Endothelial cell of umbilical vein (primary cell): Measurements from ENCODE around the gene DUSP28. TPM values are rescaled to one million over a fixed set of nuclear protein-coding genes. Genes with fewer than 3 reads are reported as not detected.

Experiments
- BruUV-seq: library from RNA; stranded (reverse); fragments of 400-500 nt; replicated peaks from 2 replicates; lab custom pipeline; 2021; lab: Mats Ljungman, UMichigan
- CTCF ChIA-PET: fragments of 300-600, 350-600 bp; sonication (Branson Sonifier 250); formaldehyde crosslinking; loops from one replicate; lab custom pipeline; 2021; ENCODE audit warnings: antibody characterized with exemption, inconsistent platforms; lab: Charles Lee
- POLR2A ChIA-PET: fragments of 300-600, 350-600 bp; sonication (Branson Sonifier 250); formaldehyde crosslinking; loops from one replicate; lab custom pipeline; 2021; ENCODE audit warnings: antibody characterized with exemption, inconsistent platforms; lab: Charles Lee
- DNase-seq: peaks from one replicate; pipeline ENCODE4 v3.0.0-alpha.2; 2011; ENCODE audit warnings: low read depth, low spot score
- FAIRE-seq: peaks from 2 replicates; lab custom pipeline; 2011; peaks lifted over from hg19 to GRCh38; lab: Jason Lieb, UNC
- H2AFZ ChIP-seq: 2 replicates; pipeline ENCODE4 v1.6.0; 2012; ENCODE audit warnings: low read depth, low read length, control low read depth, inconsistent platforms
- H3K27ac ChIP-seq: 2 replicates; pipeline ENCODE4 v1.5.1; 2011; ENCODE audit warnings: low read depth, mild to moderate bottlenecking, control low read depth, low read length, moderate library complexity; ENCODE audit not compliant: insufficient read depth
- H3K27me3 ChIP-seq, 2 experiments: 2 replicates each; pipeline versions ENCODE4 v1.6.0 to v1.6.1; 2011; ENCODE audit warnings: low read length in 2 of 2, mixed read lengths in 1 of 2; ENCODE audit not compliant: control insufficient read depth in 2 of 2, insufficient read depth in 2 of 2
- H3K36me3 ChIP-seq, 2 experiments: 2 replicates in 1 of 2; 3 replicates in 1 of 2; pipeline ENCODE4 v1.5.1; 2011; ENCODE audit warnings: low read length in 2 of 2, mild to moderate bottlenecking in 1 of 2, moderate library complexity in 1 of 2; ENCODE audit not compliant: control insufficient read depth in 2 of 2, insufficient read depth in 2 of 2; ENCODE audit errors: extremely low read depth in 1 of 2
- H3K4me1 ChIP-seq: 3 replicates; pipeline ENCODE4 v1.5.1; 2011; ENCODE audit warnings: mild to moderate bottlenecking, low read length; ENCODE audit not compliant: control insufficient read depth, insufficient read depth; ENCODE audit errors: extremely low read depth
- H3K4me2 ChIP-seq: 2 replicates; pipeline ENCODE4 v1.6.1; 2011; ENCODE audit warnings: low read length, control low read depth, mixed read lengths; ENCODE audit not compliant: insufficient read depth
- H3K4me3 ChIP-seq, 3 experiments: fragments of 200-600 bp in 1 of 3; sonication (generic), shearing (Covaris generic) in 1 of 3; replicated peaks in 1 of 3; 2 replicates each; pipeline ENCODE4 v1.5.1; 2011 to 2016; ENCODE audit warnings: control low read depth in 3 of 3, low read length in 3 of 3, mild to moderate bottlenecking in 2 of 3, inconsistent platforms in 1 of 3, low read depth in 1 of 3, moderate library complexity in 1 of 3; ENCODE audit not compliant: insufficient read depth in 1 of 3
- H3K79me2 ChIP-seq: 2 replicates; pipeline ENCODE4 v1.6.0; 2012; ENCODE audit warnings: low read length, inconsistent platforms; ENCODE audit not compliant: control insufficient read depth, insufficient read depth
- H3K9ac ChIP-seq: replicated peaks from 2 replicates; pipeline ENCODE3; 2011; ENCODE audit warnings: low read length, control low read depth; ENCODE audit not compliant: insufficient read depth; ENCODE audit errors: extremely low read depth
- H3K9me1 ChIP-seq: replicated peaks from 3 replicates; pipeline ENCODE4 v1.6.0; 2011; ENCODE audit warnings: mild to moderate bottlenecking, low read length; ENCODE audit not compliant: control insufficient read depth, insufficient read depth; ENCODE audit errors: extremely low read depth
- H3K9me3 ChIP-seq: replicated peaks from 2 replicates; pipeline ENCODE4 v1.5.1; 2012; ENCODE audit warnings: low read length, inconsistent platforms; ENCODE audit not compliant: control insufficient read depth, insufficient read depth
- H4K20me1 ChIP-seq: replicated peaks from 2 replicates; pipeline ENCODE3; 2011; ENCODE audit warnings: mild to moderate bottlenecking, low read length; ENCODE audit not compliant: control insufficient read depth, insufficient read depth; ENCODE audit errors: extremely low read depth
- EZH2 ChIP-seq: IDR thresholded peaks from 2 replicates; pipeline ENCODE4 v1.6.1; 2012; ENCODE audit warnings: borderline replicate concordance, low read depth, mild to moderate bottlenecking, moderate library complexity, low read length, inconsistent platforms; ENCODE audit not compliant: severe bottlenecking
- FOS ChIP-seq: IDR thresholded peaks from 2 replicates; pipeline ENCODE4 v1.6.1; 2011; ENCODE audit warnings: mild to moderate bottlenecking, low read length, moderate library complexity, borderline replicate concordance; ENCODE audit not compliant: insufficient read depth
- GATA2 ChIP-seq: IDR thresholded peaks from 2 replicates; pipeline ENCODE4 v1.7.0; 2011; ENCODE audit warnings: low read depth, mild to moderate bottlenecking, moderate library complexity, mixed read lengths, low read length; ENCODE audit not compliant: insufficient read length, insufficient read depth
- MAX ChIP-seq: IDR thresholded peaks from 2 replicates; pipeline ENCODE4 v1.6.1; 2011; ENCODE audit not compliant: insufficient read depth, insufficient read length
- MYC ChIP-seq: IDR thresholded peaks from one replicate; pipeline ENCODE4 v1.6.1; 2011; ENCODE audit warnings: mild to moderate bottlenecking, low read depth, low read length
- POLR2A ChIP-seq: IDR thresholded peaks from 2 replicates; pipeline ENCODE4 v1.6.1; 2012; ENCODE audit warnings: low read depth, mild to moderate bottlenecking, control low read depth, low read length
- POLR2AphosphoS5 ChIP-seq: IDR thresholded peaks from 2 replicates; pipeline ENCODE4 v1.6.1; 2012; ENCODE audit warnings: low read depth, mild to moderate bottlenecking, control low read depth, low read length, moderate library complexity; ENCODE audit not compliant: insufficient read depth
- dilution Hi-C: fragments of 300-500 bp; cut with MboI; formaldehyde crosslinking; loops from one replicate; pipeline ENCODE4 v1.15.0; 2019; ENCODE audit warnings: low sequenced_read_pairs; ENCODE audit not compliant: extremely low pct_ligation_motif_present
- intact Hi-C: fragments of 100-400 bp; cut with micrococcal nuclease; formaldehyde crosslinking; loops from one replicate; pipeline ENCODE4 v1.10.0; 2022
- polyA plus RNA-seq, 4 experiments: library from polyadenylated mRNA; depleted of rRNA in 3 of 4; stranded (reverse) in 3 of 4; unstranded in 1 of 4; fragments of >200 nt; gene quantifications; 2 replicates each; pipeline versions ENCODE4 v1.2.1 to v1.2.3, GENCODE V29; 2011 to 2012; ENCODE audit warnings: missing spikeins in 1 of 4
- total RNA-seq: library from RNA; stranded (reverse); gene quantifications from 2 replicates; pipeline ENCODE4 v1.2.3, GENCODE V29; 2021

DUSP28 gene
- total and polyA plus RNA-seq, 2 donors (not counting 3 experiments of a cell fraction or from before 2014, with no cell fraction given): 2.2 to 4.3 TPM

DNA sequence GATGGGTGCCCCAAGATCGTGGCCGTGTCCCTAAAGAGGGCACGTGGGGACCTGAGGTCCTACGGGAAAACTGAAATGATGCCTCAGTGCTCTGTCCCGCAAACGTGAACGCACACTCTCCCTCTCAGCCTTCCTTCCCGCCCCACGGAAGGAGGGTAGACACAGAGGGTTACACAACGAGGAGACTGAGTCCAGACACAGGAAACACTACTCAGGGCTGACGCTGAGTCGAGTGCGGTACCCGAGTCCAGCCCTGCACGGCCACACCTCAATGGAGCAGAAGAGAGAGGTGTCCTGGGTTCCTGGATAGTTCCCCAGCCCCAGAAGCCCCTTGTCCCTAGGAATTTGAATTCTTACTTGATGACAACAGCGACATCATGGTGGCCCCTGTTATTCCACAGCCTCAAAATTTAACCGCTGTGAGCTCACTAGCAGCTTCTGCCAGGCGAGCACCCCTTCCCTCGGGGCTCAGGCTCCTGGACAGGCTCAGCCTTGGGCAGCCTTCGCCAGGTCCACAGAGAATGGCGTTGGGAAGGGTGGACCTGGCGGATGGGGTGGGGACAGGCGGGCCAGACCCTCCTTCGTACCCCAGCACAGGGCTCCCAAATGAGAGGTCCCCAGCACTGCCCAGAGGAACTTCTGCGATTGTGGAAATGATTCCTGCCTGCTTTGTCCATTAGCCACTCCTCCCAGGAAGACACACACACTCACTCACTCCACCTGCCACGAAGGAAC, 7.1 kb downstream of the DUSP28 start:
- H3K4me2 ChIP-seq: peak overlapping the region; percentile 17
- no peaks in the 10 kb centered on the region for H3K9me3 ChIP-seq
- no peak overlapping the region for H3K9ac ChIP-seq
- H3K9me1 ChIP-seq: no peaks in the 10 kb centered on the region
- no peaks in the 10 kb centered on the region for H4K20me1 ChIP-seq
- no peaks in the 10 kb centered on the region for H3K27me3 ChIP-seq
- dilution Hi-C loops (no loop called here), intact Hi-C loops (loop anchor here (5.0 to 10.0 kb wide), 3 partner anchors 130 to 650 kb away; partner anchors contain the start of genes GPC1 and SNED1)
- peaks cover 20% of the 10 kb centered on the region for H3K79me2 ChIP-seq
- peak overlapping the region; percentile 47 for H3K27ac ChIP-seq
- BruUV-seq: TSS peak; percentile 18
- no peak for TF ChIP-seq GATA2
- no peak for TF ChIP-seq MAX
- TF ChIP-seq MYC: no peak
- no peak for TF ChIP-seq EZH2
- TF ChIP-seq POLR2AphosphoS5: no peak
- TF ChIP-seq POLR2A: no peak
- no peak for TF ChIP-seq FOS
- DNase-seq (peak; percentile 16), FAIRE-seq (peak; percentile 62)
- POLR2A ChIA-PET: interaction anchor here (0.6 to 1.2 kb wide), 2 partner anchors 19 to 1145 kb away, joined by 3 to 8 read pairs; partner anchors contain the start of gene CAPN10
- peaks cover 33% of the 10 kb centered on the region for H3K4me1 ChIP-seq
- no peak overlapping the region for H2AFZ ChIP-seq
- peak overlapping the region in 2 of 3 experiments; percentile 34 to 71 for H3K4me3 ChIP-seq
- CTCF ChIA-PET: interaction anchor here (1.5 to 3.2 kb wide), 5 partner anchors 10 to 53 kb away, joined by 5 to 47 read pairs (median 17); partner anchors contain the start of genes ANKMY1 and CAPN10
- no peaks in the 10 kb centered on the region for H3K36me3 ChIP-seq
